22Rv1 (cell line): ENCODE results near the gene ITPR2.

Experiments used
- ZFX ChIP-seq: fragments of 450-650 bp; IDR thresholded peaks from 2 replicates; pipeline ENCODE4 v1.6.1; 2017; ENCODE audit warnings: antibody characterized with exemption, borderline replicate concordance
- TF ChIP-seq, protein P1 (sequence below): fragments of 450-650 bp; IDR thresholded peaks from 2 replicates; pipeline ENCODE4 v1.5.1; 2017; ENCODE audit warnings: mild to moderate bottlenecking

DNA sequence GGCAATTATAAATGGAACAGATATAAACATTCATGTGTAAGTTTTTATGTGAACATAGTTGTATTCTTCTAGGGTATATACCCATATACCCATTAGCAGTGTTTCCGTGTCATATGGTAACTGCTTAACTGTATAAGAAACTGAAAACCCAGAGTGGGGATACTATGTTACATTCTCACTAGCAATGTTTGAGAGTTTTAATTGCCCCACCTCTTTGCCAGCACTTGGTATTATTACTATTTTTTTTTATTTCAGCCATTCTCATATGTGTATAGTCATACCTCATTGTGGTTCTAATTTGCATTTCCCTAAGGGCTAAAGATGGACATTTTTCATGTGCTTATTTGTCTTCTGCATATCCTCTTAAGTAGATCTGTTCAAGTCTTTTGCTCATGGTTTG lies 28.7 kb upstream of the ITPR2 start:
- TF ChIP-seq, protein P1, sequence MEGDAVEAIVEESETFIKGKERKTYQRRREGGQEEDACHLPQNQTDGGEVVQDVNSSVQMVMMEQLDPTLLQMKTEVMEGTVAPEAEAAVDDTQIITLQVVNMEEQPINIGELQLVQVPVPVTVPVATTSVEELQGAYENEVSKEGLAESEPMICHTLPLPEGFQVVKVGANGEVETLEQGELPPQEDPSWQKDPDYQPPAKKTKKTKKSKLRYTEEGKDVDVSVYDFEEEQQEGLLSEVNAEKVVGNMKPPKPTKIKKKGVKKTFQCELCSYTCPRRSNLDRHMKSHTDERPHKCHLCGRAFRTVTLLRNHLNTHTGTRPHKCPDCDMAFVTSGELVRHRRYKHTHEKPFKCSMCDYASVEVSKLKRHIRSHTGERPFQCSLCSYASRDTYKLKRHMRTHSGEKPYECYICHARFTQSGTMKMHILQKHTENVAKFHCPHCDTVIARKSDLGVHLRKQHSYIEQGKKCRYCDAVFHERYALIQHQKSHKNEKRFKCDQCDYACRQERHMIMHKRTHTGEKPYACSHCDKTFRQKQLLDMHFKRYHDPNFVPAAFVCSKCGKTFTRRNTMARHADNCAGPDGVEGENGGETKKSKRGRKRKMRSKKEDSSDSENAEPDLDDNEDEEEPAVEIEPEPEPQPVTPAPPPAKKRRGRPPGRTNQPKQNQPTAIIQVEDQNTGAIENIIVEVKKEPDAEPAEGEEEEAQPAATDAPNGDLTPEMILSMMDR: no peak
- no peak for TF ChIP-seq ZFX
